Gastroesophageal sphincter (tissue), 4 donors: ENCODE results near the gene PRRX2. TPM values are rescaled to one million over a fixed set of nuclear protein-coding genes. Genes with fewer than 3 reads are reported as not detected.
A peak's percentile ranks its signal among the peaks of the same experiment; 100 is the strongest.

Experiments
- ATAC-seq: fragments of 150-250 bp; one replicate; pipeline ENCODE4 v1.9.1; 2016; ENCODE audit warnings: mild to moderate bottlenecking, moderate library complexity
- H3K27ac ChIP-seq, 4 donors: fragments of 200-600 bp; sonication (generic) in 3 of 4; 1 replicate in 3 of 4; 2 replicates in 1 of 4; pipeline ENCODE4 v1.5.1; 2016 to 2019
- H3K27me3 ChIP-seq: fragments of 200-600 bp; sonication (generic); one replicate; pipeline ENCODE4 v1.5.1; 2019
- H3K36me3 ChIP-seq, 2 donors: fragments of 200-600 bp; sonication (generic); one replicate each; pipeline ENCODE4 v1.5.1; 2019; ENCODE audit warnings: control low read depth in 1 of 2
- H3K4me1 ChIP-seq, 3 donors: fragments of 200-600 bp; sonication (generic); 1 replicate in 2 of 3; 2 replicates in 1 of 3; pipeline ENCODE4 v1.5.1; 2016 to 2019; ENCODE audit warnings: control low read depth in 2 of 3
- H3K4me3 ChIP-seq, 2 donors: fragments of 200-600 bp; sonication (generic); one replicate each; pipeline ENCODE4 v1.5.1; 2019; ENCODE audit warnings: mild to moderate bottlenecking in 1 of 2, moderate library complexity in 1 of 2
- H3K9me3 ChIP-seq, 3 donors: fragments of 200-600 bp; sonication (generic); one replicate each; pipeline ENCODE4 v1.5.1; 2017 to 2019; ENCODE audit warnings: control low read depth in 2 of 3
- CTCF ChIP-seq, 4 experiments: fragments of 200-600 bp in 2 of 4; fragments of 450-650 bp in 2 of 4; sonication (generic) in 1 of 4; IDR thresholded peaks; one replicate each; pipeline ENCODE4 v1.5.1; 2017 to 2019; ENCODE audit warnings: antibody characterized with exemption in 4 of 4, mild to moderate bottlenecking in 2 of 4, moderate library complexity in 2 of 4
- EP300 ChIP-seq: sonication (generic); formaldehyde crosslinking; IDR thresholded peaks from one replicate; pipeline ENCODE4 v1.6.1; 2017; ENCODE audit warnings: antibody characterized with exemption, mild to moderate bottlenecking
- POLR2A ChIP-seq, 2 donors: fragments of 450-650 bp; IDR thresholded peaks; one replicate each; pipeline ENCODE4 v1.6.1; 2017; ENCODE audit warnings: antibody characterized with exemption in 2 of 2, mild to moderate bottlenecking in 2 of 2, moderate library complexity in 1 of 2
- POLR2AphosphoS5 ChIP-seq: sonication (generic); formaldehyde crosslinking; IDR thresholded peaks from one replicate; pipeline ENCODE4 v1.6.1; 2017; ENCODE audit warnings: antibody characterized with exemption
- WGBS, 2 donors: methylation state at CpG; one replicate each; pipeline ENCODE4 v1.1.5; 2018; ENCODE audit warnings: low coverage in 1 of 2; 5-methylcytosine and 5-hydroxymethylcytosine counted together
- total RNA-seq, 4 donors: library from RNA; depleted of rRNA; stranded (reverse); fragments of >200 nt; gene quantifications; one replicate each; pipeline ENCODE4 v1.1.0, GENCODE V29; 2016

PRRX2 gene
- total RNA-seq, 4 donors from 2014 or later, result 0.93 to 12.1 (median 7.1) TPM

DNA sequence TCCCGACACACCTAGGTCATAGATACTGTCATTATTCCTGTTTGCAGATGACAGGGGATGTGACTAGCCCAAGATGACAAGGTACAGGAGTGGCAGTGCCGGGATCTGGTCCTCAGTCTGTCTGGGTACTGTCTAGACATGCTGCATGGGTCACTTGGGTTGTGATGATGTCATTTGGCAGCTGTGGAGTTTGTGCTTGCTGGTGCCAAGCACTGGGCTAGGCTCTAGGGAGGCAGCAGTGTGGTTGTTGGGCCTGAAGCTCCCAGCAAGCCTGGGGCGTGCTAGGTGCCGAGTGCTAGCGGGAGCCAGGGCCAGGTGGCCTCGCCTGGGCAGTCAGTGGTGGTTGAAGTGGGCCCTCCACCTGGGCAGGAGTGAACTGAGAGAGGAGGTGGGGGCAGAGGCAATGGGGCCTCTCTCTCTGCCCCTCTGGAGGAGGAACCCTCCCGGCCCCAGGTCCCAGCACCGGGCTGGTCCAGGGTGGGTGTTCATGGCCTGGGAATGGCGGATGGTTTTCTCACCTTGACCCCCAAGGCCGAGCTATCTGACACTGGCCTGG lies 14.7 kb upstream of the PRRX2 start:
- no peaks in the 10 kb centered on the region for H3K27me3 ChIP-seq
- H3K36me3 ChIP-seq, result no peaks in the 10 kb centered on the region
- H3K27ac ChIP-seq, result no peak overlapping the region
- no peak for ATAC-seq
- 100% methylated on average over 2 of the region's 10 CpGs; no CpG with 5 or more reads in 1 of the 2 donors for WGBS, 2 donors
- H3K4me3 ChIP-seq, result no peak overlapping the region
- H3K4me1 ChIP-seq, result peaks cover 0 to 12% (median 0%) of the 10 kb centered on the region in 3 donors
- TF ChIP-seq EP300 (no peak), CTCF (IDR thresholded peaks at IDR 0.05) (no peak), POLR2A (IDR thresholded peaks at IDR 0.05) (no peak), POLR2AphosphoS5 (no peak)
- H3K9me3 ChIP-seq, result no peaks in the 10 kb centered on the region

GRCh38 chr9:129653823-129654553 lies 11.5 kb upstream of the PRRX2 start:
- peaks cover 0 to 12% (median 0%) of the 10 kb centered on the region in 3 donors for H3K4me1 ChIP-seq
- H3K9me3 ChIP-seq, result no peaks in the 10 kb centered on the region
- H3K4me3 ChIP-seq, result no peak overlapping the region
- no peaks in the 10 kb centered on the region for H3K36me3 ChIP-seq
- TF ChIP-seq CTCF (IDR thresholded peaks at IDR 0.05), result no peak
- TF ChIP-seq POLR2A (IDR thresholded peaks at IDR 0.05), result no peak
- no peak for TF ChIP-seq POLR2AphosphoS5
- TF ChIP-seq EP300, result no peak
- ATAC-seq, result no peak
- H3K27ac ChIP-seq, result peak overlapping the region in 1 of 4 donors; percentile 1
- H3K27me3 ChIP-seq, result no peaks in the 10 kb centered on the region
- WGBS, 2 donors, result 41 to 57% methylated on average over 11 to 19 of the region's 19 CpGs

GRCh38 chr9:129654554-129655040 lies 10.8 kb upstream of the PRRX2 start:
- WGBS, 2 donors, result 51 to 83% methylated on average over 7 of the region's 20 CpGs
- no peak overlapping the region for H3K4me3 ChIP-seq
- TF ChIP-seq POLR2A (IDR thresholded peaks at IDR 0.05), result no peak
- TF ChIP-seq EP300, result no peak
- TF ChIP-seq POLR2AphosphoS5, result no peak
- no peak for TF ChIP-seq CTCF (IDR thresholded peaks at IDR 0.05)
- no peaks in the 10 kb centered on the region for H3K9me3 ChIP-seq
- H3K4me1 ChIP-seq, result peaks cover 0 to 12% (median 0%) of the 10 kb centered on the region in 3 donors
- no peak for ATAC-seq
- H3K27ac ChIP-seq, result peak overlapping the region in 1 of 4 donors; percentile 1
- no peaks in the 10 kb centered on the region for H3K27me3 ChIP-seq
- H3K36me3 ChIP-seq, result no peaks in the 10 kb centered on the region

DNA sequence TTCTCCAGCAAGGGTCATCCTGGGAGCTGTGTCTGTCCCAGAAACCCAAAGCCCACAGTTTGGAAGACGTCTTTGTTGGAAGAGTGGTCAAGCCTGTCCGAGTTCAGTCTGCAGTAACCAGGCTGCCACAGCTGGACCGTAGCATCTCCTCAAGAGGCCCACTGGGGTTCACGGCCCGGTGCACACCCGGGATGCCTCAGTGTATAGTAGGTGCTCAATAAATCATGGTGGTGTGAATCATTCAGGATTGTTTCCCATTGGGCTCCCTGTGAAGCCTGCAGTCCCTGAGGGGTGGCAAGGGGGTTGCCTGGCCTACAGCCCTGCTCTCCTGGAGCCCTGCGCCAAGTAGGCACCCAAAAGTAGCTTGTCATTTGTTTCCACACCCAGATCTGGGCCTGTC lies 10.3 kb upstream of the PRRX2 start:
- Histone ChIP-seq H3K36me3 (no peaks in the 10 kb centered on the region), H3K4me1 (peaks cover 0 to 12% (median 0%) of the 10 kb centered on the region in 3 donors), H3K4me3 (no peak overlapping the region), H3K27ac (no peak overlapping the region), H3K9me3 (no peaks in the 10 kb centered on the region), H3K27me3 (no peaks in the 10 kb centered on the region)
- 100% methylated on average over 3 of the region's 7 CpGs; no CpG with 5 or more reads in 1 of the 2 donors for WGBS, 2 donors
- TF ChIP-seq POLR2AphosphoS5, result no peak
- TF ChIP-seq EP300, result no peak
- TF ChIP-seq CTCF (IDR thresholded peaks at IDR 0.05), result no peak
- no peak for TF ChIP-seq POLR2A (IDR thresholded peaks at IDR 0.05)
- no peak for ATAC-seq
